Measurements from ENCODE around the gene CFAP53.

Gene CFAP53

GRCh38 chr18:50287441-50288347 is 21.4 kb upstream of the CFAP53 start, which contains the start of gene CXXC1:
Gene CXXC1 (minus strand): TSS chr18:50287692. CDS start chr18:50287589, 103 bp downstream.
- peak; percentile 99 for DNase-seq

- DNase-seq, result no peak
Observed at GRCh38 chr18:50287028-50287440, 20.7 kb upstream of the CFAP53 start.

- DNase-seq, result no peak
Observed at GRCh38 chr18:50286391-50287027, 20.2 kb upstream of the CFAP53 start.

- DNase-seq, result no peak
Observed at GRCh38 chr18:50285631-50286321, 19.5 kb upstream of the CFAP53 start.

- no peak for DNase-seq
Observed at GRCh38 chr18:50285071-50285470, 18.8 kb upstream of the CFAP53 start.

- peak; percentile 48 for DNase-seq
Observed at GRCh38 chr18:50284255-50284885, 18.1 kb upstream of the CFAP53 start.

GRCh38 chr18:50283469-50284209 is 17.3 kb upstream of the CFAP53 start:
- no peak for DNase-seq

- DNase-seq, result no peak
Observed at GRCh38 chr18:50282521-50283335, 16.4 kb upstream of the CFAP53 start.

GRCh38 chr18:50281972-50282520 is 15.8 kb upstream of the CFAP53 start:
- DNase-seq, result no peak

GRCh38 chr18:50281295-50281971 is 15.1 kb upstream of the CFAP53 start, which contains the start of gene MBD1:
Gene MBD1 (minus strand): TSS chr18:50281523. CDS start chr18:50279992, 1,531 bp downstream.
- DNase-seq, result peak; percentile 99

- DNase-seq, result no peak
Observed at GRCh38 chr18:50280707-50281294, 14.5 kb upstream of the CFAP53 start.

- no peak for DNase-seq
Observed at GRCh38 chr18:50279752-50280151, 13.5 kb upstream of the CFAP53 start.

- DNase-seq, result no peak
Observed at GRCh38 chr18:50277942-50278341, 11.6 kb upstream of the CFAP53 start.

GRCh38 chr18:50276452-50276851 is 10.2 kb upstream of the CFAP53 start:
- no peak for DNase-seq

- no peak for DNase-seq
Observed at GRCh38 chr18:50275503-50276036, 9.3 kb upstream of the CFAP53 start.

- no peak for DNase-seq
Observed at GRCh38 chr18:50274941-50275340, 8.6 kb upstream of the CFAP53 start.

- DNase-seq, result no peak
Observed at GRCh38 chr18:50274044-50274442, 7.7 kb upstream of the CFAP53 start.

GRCh38 chr18:50273203-50274043 is 7.1 kb upstream of the CFAP53 start:
- no peak for DNase-seq

GRCh38 chr18:50272568-50272967 is 6.3 kb upstream of the CFAP53 start:
- no peak for DNase-seq
